ENCODE measurements around the gene PAQR8.

PAQR8 gene

DNA sequence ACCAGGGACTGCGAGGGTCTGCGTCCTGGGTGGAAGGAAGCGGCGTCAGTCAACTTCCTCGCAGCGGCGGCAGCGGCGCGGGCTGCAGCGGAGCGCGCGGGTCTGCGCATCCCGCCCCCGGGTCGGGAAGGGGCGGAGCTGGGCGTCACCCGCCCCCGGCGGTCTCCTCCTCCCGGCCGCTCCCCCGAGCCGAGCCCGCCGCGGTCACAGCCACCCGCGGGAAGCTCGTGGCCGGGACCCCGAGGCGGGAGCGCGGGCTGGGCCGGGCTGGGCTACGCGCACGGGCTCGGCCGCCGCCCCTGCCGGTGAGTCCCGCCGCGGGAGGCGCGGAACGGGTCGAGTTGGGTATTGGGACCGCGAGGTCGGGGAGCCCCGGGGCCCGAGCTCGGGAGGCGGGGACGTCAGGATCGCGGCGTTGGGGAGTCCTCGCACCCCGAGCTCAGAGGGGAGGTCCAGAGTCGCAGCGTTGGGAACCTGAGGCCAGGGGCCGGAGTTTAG lies at the start of gene PAQR8:
Gene PAQR8 (plus strand): TSS at position 207 of the 498 bp plus-strand sequence. CDS start 41,063 bp downstream, outside the sequence.
- DNase-seq = peak; percentile 84

GRCh38 chr6:52312461-52312860 lies 49.5 kb upstream of the PAQR8 start:
- no peak for DNase-seq

GRCh38 chr6:52314752-52315151 lies 47.2 kb upstream of the PAQR8 start:
- no peak for DNase-seq

DNA sequence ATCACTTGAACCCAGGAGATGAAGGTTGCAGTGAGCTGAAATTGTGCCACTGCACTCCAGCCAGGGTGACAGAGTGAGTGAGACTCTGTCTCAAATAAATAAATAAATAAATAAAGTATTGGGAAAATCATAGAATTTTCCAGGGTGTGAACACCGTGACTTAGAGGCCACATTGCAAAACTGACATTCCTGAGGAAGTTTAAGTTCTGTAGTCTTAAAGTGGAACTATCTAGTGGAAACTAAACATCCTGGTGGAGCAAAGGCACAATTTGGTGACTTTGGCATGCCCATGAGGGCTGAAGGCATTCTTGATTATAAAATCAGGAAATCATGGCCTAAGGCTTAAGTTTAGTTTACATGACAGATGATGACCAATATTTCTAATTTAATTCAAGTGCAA lies 44.7 kb upstream of the PAQR8 start:
- DNase-seq = no peak

DNA sequence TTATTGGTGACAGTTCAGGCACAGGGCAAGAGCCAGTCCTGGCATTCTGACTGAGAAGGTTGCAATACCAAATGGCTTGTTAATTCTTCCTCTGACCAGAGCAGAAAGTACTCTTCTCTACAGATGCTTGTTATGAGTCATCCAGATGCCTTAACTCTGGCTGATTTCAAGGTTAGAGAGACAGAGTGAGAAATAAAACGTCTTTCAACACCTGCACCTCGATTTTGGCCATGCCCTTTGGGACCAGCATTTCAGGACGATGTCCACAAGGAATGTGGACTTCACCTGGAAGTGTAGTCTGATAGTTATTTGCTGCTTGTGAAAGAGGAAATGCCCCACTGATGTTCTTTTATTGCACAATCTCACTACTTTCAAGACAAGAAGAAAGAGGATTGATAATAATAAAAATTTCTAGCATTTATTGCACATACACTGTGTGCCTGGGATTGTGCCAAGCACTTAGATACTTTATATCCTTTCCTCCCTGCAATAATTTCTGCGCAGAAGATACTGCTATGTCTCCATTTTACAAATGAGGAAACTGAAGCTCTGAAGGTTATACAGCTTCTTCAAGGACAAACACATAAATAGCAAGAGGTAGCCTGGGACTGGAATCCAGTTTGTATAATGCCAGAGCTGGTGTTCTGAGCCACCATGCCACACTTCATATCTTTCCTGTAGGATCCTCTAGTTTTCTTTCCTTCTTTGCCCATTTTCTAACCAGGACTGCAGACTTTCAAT lies 43.9 kb upstream of the PAQR8 start:
- no peak for DNase-seq

DNA sequence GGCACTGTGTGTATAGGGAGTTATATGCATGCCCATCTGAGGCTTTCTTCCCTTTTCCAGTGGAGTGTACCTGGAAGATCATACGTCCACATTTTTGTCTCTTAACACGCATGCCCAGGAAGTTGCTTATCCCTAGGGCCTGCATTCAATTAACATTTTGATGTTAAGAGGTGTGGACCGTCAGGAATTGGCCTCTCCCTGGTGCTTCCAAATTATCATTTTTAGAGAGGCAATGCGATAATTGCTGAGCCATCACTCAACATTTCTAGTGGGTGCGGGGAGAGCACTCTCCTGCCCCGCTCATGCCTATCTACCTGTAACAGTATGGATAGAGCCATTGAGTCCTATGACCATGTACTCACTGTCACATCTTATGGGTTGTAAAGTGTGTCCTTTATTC lies 37.8 kb upstream of the PAQR8 start:
- no peak for DNase-seq

DNA sequence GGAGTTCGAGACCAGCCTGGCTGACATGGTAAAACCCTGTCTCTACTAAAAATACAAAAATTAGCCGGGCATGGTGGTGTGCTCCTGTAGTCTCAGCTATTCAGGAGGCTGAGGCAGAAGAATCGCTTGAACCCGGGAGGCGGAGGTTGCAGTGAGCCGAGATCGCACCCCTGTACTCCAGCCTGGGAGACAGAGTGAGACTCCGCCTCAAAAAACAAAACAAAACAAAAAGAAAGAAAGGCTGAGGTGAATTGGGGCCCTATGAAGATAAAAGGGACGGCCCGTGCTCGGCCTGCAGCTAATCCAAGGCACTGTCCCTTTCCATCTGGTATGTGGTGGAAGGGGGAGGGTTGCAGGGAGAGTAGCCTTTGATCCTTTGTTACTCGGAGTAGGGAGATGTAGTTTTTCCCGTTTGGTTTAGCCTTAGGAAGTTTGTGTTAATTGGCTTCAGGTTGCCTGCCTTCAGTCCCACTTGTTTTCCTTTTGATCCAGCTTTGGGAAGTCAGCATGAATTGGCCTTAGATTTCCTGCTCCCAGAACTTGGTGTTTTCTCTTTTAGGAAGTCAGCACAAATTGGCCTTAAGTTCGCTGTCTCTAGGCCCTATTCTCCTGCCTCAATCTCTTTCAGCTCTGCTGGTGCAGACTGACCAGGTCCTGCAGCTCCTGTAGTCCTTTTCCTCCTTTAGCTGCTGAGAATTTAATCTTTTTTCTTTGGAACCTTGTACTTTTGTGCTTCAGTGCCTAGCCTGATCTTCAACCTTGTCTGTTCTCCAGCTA lies 36.1 kb upstream of the PAQR8 start:
- DNase-seq = no peak

DNA sequence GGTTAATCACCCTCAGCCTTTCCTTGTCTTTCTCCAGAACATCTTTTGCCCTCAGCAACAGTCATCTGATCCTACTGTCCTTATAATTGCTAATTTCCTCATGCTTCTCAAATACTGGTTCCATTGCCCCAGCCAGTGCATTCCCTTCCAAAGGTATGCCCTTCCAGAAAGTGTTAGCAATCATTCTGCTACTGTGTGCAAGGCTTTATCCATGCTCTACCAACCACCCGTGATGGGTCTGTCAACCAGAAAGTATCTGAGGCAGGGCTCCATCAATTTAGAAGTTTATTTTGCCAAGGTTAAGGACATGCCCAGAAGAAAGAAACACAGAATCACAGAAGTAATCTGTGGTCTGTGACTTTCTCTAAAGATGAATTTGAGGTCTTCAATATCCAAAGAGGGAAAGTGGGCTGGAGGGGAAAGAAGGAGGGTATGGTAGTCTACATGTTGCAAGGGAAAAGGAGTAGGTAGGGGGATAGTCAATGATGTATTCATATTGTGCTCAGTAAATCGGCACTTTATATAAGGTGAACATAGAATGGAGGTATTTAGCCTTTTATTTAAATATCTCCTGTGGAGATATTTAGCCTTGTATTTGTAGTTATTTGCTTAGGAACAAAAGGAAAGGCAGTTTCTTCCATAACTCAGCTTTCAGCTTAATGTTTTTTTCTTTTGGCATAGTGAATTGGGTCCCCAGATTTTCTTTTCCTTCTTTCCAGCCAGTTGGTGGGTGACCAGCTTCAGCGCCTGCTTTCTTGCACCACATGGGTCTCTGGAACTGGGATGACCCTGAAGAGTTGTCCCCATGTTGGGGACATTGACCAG lies 35.2 kb upstream of the PAQR8 start:
- DNase-seq = no peak

DNA sequence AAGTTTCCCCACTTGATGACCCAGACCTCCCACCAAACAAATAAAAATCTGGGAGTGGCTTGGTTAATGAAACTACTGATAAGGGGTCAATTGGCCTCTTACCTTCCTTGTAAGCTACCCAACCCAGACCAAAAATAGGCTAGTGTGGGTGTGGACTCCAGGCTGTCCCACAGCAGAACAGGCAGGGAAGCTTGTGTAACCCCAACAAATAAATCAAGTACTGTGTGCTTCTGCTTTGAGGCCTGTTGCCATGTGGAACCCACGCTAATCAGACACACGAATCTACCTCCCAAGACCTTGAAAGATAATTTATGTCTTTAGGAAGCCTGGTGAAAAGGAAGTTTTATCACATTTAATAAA lies 33.7 kb upstream of the PAQR8 start:
- DNase-seq = no peak

GRCh38 chr6:52328729-52329128 lies 33.2 kb upstream of the PAQR8 start:
- no peak for DNase-seq

DNA sequence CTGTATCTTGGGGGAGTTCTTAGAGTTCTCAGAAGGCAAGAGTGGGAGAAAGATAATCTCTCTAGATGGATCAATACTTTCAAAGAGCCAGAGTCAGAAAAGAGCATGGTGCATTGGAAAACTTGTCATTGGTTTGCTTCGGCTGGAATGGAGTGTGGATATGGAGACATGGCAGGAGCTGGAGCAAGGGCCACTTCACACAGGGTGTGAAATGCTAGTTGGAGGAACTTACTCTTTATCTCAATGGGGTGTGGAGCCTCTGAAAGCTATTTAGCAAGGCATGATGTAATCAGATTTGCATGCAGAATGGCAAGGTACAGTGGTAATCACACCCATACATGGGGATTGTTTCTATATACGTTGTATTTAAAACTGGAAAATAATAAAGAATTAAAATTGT lies 31.5 kb upstream of the PAQR8 start:
- DNase-seq = peak; percentile 68

- no peak for DNase-seq
Measured at GRCh38 chr6:52331793-52332457, 30.0 kb upstream of the PAQR8 start.

GRCh38 chr6:52333840-52334200 lies 28.1 kb upstream of the PAQR8 start:
- peak; percentile 83 for DNase-seq

DNA sequence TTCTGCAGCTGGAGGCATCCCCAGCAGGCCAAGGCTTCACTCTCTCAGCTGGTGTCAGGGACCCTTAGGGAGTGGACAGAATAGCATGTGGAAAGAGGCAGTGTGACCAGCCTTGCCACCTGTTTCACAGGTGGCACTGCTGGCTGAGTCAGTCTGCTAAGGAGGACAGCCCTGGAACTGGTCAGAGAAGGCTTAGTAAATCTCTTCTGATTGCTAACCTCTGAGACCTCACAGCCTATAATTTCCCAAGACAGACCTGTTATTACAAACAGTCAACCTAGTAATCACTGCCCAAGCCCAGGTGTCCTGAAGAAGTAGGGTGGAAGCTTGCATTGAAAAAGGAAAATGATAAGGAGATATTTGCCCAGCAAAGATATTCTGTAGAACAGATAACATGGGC lies 26.4 kb upstream of the PAQR8 start:
- DNase-seq = no peak

DNA sequence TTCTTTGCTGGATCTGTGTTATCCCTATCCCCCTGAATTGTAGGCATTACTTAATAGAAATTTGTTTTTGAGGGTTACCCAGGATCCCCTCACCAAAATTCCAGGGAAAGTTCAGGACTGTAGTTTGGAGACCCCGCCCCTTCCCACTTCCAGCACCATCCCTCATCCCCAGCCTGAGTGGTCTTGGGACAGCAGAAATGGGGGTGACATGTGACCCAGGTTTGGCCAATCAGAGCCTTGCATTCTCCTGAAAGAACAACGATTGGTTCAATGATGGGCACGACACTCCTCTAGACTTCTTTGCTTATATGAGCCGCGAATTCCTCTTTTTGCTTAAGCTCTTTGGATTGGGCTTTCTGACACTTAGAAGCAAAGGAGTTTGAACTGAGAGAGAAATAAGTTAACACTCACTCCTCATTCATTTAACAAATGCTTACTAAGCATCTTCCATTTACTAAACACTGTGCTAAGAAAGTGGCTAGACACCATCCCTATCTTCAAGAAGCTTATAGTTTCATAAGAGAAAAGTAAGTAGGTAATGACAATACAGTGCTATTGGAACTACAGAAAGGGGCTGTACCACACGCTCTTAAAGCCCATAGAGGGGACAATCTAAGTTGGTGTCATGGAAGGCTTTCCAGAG lies 24.9 kb upstream of the PAQR8 start:
- no peak for DNase-seq

GRCh38 chr6:52337633-52338290 lies 24.2 kb upstream of the PAQR8 start:
- DNase-seq = no peak

- DNase-seq = no peak
Measured at GRCh38 chr6:52340603-52340880, 21.4 kb upstream of the PAQR8 start.

- peak; percentile 76 for DNase-seq
Measured at GRCh38 chr6:52341561-52342260, 20.2 kb upstream of the PAQR8 start.

- DNase-seq = no peak
Measured at GRCh38 chr6:52345311-52345710, 16.6 kb upstream of the PAQR8 start.

GRCh38 chr6:52346503-52346902 lies 15.4 kb upstream of the PAQR8 start:
- no peak for DNase-seq

- DNase-seq = no peak
Measured at GRCh38 chr6:52347818-52348217, 14.1 kb upstream of the PAQR8 start.

DNA sequence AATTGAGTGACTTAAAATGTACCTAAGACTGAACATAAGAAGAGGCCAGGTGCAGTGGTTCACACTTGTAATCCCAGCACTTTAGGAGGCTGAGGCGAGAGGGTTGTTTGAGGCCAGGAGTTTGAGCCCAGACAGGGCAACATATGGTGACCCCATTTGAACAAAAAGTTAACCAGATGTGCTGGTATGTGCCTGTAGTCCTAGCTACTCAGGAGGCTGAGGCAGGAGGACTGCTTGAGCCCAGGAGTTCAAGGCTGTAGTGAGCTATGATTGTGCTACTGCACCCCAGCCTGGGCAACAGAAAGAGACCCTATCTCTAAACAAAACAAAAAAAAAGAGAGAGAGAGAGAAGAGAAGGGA lies 10.1 kb upstream of the PAQR8 start:
- DNase-seq = no peak
